Mononuclear cell (primary cell): ENCODE data around the gene GCKR. TPM values are rescaled to one million over a fixed set of nuclear protein-coding genes. Genes with fewer than 3 reads are reported as not detected.

Experiments
- H3K27me3 ChIP-seq: 2 replicates; pipeline ENCODE4 v1.6.0; 2011; ENCODE audit warnings: low read length, control low read depth; ENCODE audit not compliant: insufficient read depth
- H3K4me1 ChIP-seq: 2 replicates; pipeline ENCODE4 v1.5.1; 2011; ENCODE audit warnings: mild to moderate bottlenecking, low read length, control low read depth; ENCODE audit not compliant: insufficient read depth
- H3K4me3 ChIP-seq: 2 replicates; pipeline ENCODE4 v1.5.1; 2011; ENCODE audit warnings: mild to moderate bottlenecking, low read length, moderate library complexity
- H3K9me3 ChIP-seq: 2 replicates; pipeline ENCODE4 v1.5.1; 2011; ENCODE audit warnings: low read depth, mild to moderate bottlenecking, control low read depth, low read length
- total RNA-seq: library from RNA; depleted of rRNA; stranded (reverse); fragments of >200 nt; gene quantifications from one replicate; pipeline ENCODE4 v1.2.3, GENCODE V29; 2012

Gene GCKR
- not detected for total RNA-seq

- no peaks in the 10 kb centered on the region for H3K9me3 ChIP-seq
- peaks cover 51% of the 10 kb centered on the region for H3K27me3 ChIP-seq
- no peak within 1 kb of the TSS for H3K4me3 ChIP-seq
- H3K4me1 ChIP-seq: peaks cover 10% of the 10 kb centered on the region
These were observed at the start of gene GCKR for GRCh38 chr2:27496357-27497287. Gene GCKR, plus strand, starts transcription at chr2:27496839. Its CDS starts 66 bp downstream, at chr2:27496905.

- H3K9me3 ChIP-seq: no peaks in the 10 kb centered on the region
- H3K4me1 ChIP-seq: no peaks in the 10 kb centered on the region
- H3K27me3 ChIP-seq: no peaks in the 10 kb centered on the region
- no peak overlapping the region for H3K4me3 ChIP-seq
These were observed 48.3 kb upstream of the GCKR start for GRCh38 chr2:27448381-27448780.

DNA sequence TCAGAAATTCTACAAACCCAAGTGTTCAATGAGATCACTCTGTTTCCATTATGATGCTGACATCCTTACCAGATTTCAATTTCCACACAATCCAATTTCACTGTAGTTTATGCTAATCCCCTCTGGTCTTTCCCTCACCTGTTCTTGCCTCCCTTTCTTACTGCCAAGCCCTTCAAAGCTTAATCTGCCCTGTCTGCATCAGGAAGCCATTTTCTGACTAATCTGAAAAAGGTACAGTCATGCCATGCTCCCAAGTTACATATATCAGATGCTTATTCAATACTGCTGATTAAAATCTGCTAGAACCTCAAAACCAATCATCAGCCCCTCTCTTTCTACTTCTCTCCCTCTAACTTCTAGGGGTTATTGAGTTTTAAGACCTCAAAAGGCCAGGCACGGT, 45.5 kb upstream of the GCKR start:
- Histone ChIP-seq H3K27me3 (no peaks in the 10 kb centered on the region), H3K4me1 (no peaks in the 10 kb centered on the region), H3K9me3 (no peaks in the 10 kb centered on the region)

GRCh38 chr2:27453968-27454367, 42.7 kb upstream of the GCKR start:
- Histone ChIP-seq H3K27me3 (no peaks in the 10 kb centered on the region), H3K9me3 (no peaks in the 10 kb centered on the region), H3K4me1 (no peaks in the 10 kb centered on the region), H3K4me3 (no peak overlapping the region)

More for the DNA sequence above, 45.5 kb upstream of the GCKR start:
- H3K4me3 ChIP-seq: no peak overlapping the region

DNA sequence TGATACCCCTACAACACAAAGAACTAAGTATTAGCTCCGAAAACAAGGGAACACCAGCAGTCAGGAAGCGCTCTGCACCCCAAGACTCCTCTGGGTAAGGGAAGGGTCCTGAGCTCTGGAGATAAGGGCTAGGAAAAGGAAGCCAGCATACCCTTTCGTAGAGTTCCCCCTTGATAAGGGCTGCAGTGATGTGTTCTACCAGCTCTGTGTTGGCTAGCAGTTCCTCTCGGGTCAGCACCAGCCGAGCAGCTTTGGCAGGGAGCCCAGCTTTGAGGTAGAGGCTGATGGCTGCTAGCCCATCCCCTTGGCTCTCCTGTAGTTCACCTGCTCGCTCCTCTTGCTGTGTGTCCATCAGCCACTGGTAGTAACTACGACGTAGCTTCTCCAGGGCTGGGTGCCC, 35.5 kb upstream of the GCKR start:
- no peak overlapping the region for H3K4me3 ChIP-seq
- no peaks in the 10 kb centered on the region for H3K4me1 ChIP-seq
- H3K9me3 ChIP-seq: no peaks in the 10 kb centered on the region
- no peaks in the 10 kb centered on the region for H3K27me3 ChIP-seq

DNA sequence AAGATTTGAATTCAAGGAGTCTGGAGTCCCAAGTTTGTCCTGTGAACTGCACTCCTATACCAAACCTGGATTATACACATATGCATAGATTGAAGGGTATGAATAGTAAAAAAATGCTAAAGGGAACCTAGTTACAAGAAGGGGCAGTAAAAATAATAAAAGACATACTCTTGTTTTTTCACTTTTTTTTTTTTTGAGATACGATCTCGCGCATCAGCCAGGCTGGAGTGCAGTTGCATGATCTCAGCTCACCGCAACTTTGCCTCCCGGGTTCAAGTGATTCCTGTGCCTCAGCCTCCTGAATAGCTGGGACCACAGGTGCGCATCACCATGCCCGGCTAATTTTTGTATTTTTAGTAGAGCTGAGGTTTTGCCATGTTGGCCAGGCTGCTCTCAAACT, 32.2 kb upstream of the GCKR start:
- H3K9me3 ChIP-seq: no peaks in the 10 kb centered on the region
- no peaks in the 10 kb centered on the region for H3K27me3 ChIP-seq
- H3K4me3 ChIP-seq: no peak overlapping the region
- H3K4me1 ChIP-seq: no peaks in the 10 kb centered on the region

GRCh38 chr2:27471961-27472360, 24.7 kb upstream of the GCKR start:
- no peak overlapping the region for H3K4me3 ChIP-seq
- H3K9me3 ChIP-seq: no peaks in the 10 kb centered on the region
- H3K27me3 ChIP-seq: no peaks in the 10 kb centered on the region
- no peaks in the 10 kb centered on the region for H3K4me1 ChIP-seq

DNA sequence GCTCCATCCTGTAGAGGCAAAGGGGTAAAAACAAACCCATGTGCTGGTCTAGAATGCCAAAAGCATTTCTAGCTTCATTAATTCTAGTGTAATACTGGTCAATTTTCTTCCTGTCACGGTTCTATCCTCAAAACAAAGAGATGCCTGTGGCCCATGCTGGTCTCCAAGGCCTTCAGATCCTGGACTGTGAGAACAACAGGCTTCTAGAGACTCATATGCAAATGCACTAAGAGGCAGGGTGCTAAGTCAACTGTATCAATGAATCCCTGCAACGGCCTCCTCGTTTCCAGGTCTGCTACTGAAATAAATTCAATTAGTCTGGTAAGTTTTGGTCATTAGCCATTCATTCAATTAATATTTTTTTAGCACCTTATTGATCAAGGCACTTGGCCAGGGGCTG, 11.1 kb upstream of the GCKR start:
- Histone ChIP-seq H3K27me3 (no peaks in the 10 kb centered on the region), H3K4me1 (peaks cover 12% of the 10 kb centered on the region), H3K9me3 (no peaks in the 10 kb centered on the region), H3K4me3 (no peak overlapping the region)

DNA sequence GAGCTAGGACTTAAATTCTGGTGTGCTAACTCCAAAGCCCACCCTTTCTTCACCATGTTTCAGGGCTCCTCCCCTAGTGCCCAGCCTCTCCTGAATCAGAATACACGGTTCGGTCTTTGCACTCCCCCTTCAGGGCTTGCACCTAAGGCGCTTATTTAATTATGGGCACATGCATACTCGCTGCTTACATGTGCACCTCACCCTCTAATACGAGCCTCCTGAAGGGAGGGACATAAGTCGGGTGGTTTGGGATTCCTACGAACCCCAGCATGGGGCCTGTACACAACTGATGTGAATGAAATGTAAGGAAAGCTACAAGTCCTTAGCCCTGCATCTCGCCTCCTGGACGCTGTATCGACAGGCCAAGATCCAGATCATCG, 7.5 kb upstream of the GCKR start:
- H3K4me3 ChIP-seq: peak overlapping the region; percentile 40
- peaks cover 9% of the 10 kb centered on the region for H3K27me3 ChIP-seq
- H3K4me1 ChIP-seq: peaks cover 12% of the 10 kb centered on the region
- no peaks in the 10 kb centered on the region for H3K9me3 ChIP-seq

GRCh38 chr2:27489498-27490397, 6.9 kb upstream of the GCKR start, which contains the start of gene IFT172:
Gene IFT172, minus strand, starts transcription at chr2:27489743. Its CDS starts 90 bp downstream, at chr2:27489653.
- no peaks in the 10 kb centered on the region for H3K9me3 ChIP-seq
- peak within 1 kb of the TSS; percentile 40 for H3K4me3 ChIP-seq
- H3K4me1 ChIP-seq: peaks cover 16% of the 10 kb centered on the region
- peaks cover 15% of the 10 kb centered on the region for H3K27me3 ChIP-seq

DNA sequence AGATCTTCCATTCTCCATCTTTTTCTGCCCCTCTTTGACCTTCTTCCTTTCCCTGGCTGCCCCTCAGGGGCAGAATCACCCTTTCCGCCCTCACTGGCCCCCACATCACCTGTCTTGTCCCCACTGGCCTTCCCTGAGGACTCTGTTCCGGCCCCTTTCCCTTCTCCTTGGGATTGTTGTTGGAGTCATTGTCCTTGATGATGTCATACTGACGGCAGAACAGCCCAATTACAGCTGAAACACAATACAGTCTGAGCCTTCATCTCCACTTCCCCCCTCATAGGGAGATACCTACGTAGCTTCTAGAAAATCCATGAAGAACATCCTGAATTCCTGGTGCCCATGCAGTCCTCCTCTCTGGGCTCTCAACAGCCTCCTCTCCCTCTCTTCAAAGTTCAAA, 4.1 kb upstream of the GCKR start:
- Histone ChIP-seq H3K27me3 (peaks cover 39% of the 10 kb centered on the region), H3K4me3 (no peak overlapping the region), H3K4me1 (peaks cover 22% of the 10 kb centered on the region), H3K9me3 (no peaks in the 10 kb centered on the region)

DNA sequence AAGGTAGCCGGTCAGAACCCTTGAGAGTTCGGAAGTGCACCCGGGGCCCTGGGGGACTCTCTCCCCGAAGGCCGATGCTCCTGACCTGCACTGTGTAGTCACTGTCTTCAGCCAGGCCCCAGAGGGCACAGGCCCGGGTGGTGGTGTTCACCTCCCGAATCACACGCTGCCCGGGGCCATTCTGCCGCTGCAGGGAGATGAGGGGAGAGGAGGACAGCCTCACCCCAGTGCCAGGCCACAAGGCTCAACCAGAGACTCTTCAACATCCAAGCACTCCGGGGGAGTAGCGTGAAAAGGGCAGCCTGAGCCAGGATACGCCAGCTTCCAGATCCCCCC, 2.7 kb upstream of the GCKR start:
- no peak overlapping the region for H3K4me3 ChIP-seq
- H3K4me1 ChIP-seq: peaks cover 19% of the 10 kb centered on the region
- H3K27me3 ChIP-seq: peaks cover 51% of the 10 kb centered on the region
- H3K9me3 ChIP-seq: no peaks in the 10 kb centered on the region

DNA sequence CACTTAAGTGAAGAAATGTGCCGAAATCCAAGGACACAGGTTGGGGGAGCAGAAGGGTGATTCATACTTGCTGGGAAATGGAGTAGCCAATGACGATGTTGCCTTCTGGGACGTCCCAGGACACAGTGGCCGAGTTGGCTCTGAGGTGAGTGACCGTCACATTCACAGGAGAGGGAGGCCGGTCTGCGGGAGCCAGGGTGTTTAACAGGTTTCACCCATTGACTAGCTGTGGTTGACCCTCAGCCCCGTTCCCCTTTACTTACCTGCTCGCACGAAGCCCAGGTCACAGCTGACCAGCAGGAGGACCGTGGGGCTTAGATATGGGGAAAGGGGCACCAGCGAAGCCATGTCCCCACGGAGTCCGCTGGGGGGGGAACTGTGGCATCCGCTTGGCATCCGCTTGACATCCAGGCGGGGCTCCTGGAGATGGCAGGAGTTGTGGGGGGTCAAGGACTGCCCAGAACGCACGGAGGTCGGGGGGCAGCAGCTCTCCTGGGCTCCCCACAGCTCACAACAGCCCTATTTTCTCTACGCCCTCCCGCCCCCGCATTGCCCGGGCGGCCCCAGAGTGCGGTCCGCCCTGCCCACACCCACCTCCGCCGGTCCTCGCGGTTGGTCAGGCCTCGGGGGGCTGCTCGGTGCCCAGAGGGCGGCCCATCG, 2.2 kb upstream of the GCKR start:
- H3K4me3 ChIP-seq: peak overlapping the region; percentile 7
- H3K27me3 ChIP-seq: peaks cover 51% of the 10 kb centered on the region
- H3K4me1 ChIP-seq: peaks cover 14% of the 10 kb centered on the region

GRCh38 chr2:27494944-27495554, 1.6 kb upstream of the GCKR start, which contains the start of gene FNDC4:
Gene FNDC4, minus strand, starts transcription at chr2:27495200. Its CDS starts 521 bp downstream, at chr2:27494679.
- peaks cover 51% of the 10 kb centered on the region for H3K27me3 ChIP-seq
- H3K4me1 ChIP-seq: peaks cover 12% of the 10 kb centered on the region
- no peaks in the 10 kb centered on the region for H3K9me3 ChIP-seq
- H3K4me3 ChIP-seq: peak within 1 kb of the TSS; percentile 7

More for the DNA sequence above, 2.2 kb upstream of the GCKR start:
- no peaks in the 10 kb centered on the region for H3K9me3 ChIP-seq
